ENCODE measurements around the gene TMC1.

Gene TMC1

GRCh38 chr9:72813544-72813943 lies 292.1 kb downstream of the TMC1 start:
- Mint-ChIP-seq H3K27me3 (no peaks in the 10 kb centered on the region), H3K27ac (ENCODE audit: low read depth) (no peak overlapping the region), H3K9me3 (no peaks in the 10 kb centered on the region), H3K4me3 (no peak overlapping the region), H3K36me3 (ENCODE audit: insufficient read depth) (no peaks in the 10 kb centered on the region), H3K4me1 (no peaks in the 10 kb centered on the region)
- DNase-seq (ENCODE audit: low spot score in 2 of 2) (no peak), ATAC-seq (replicated peaks; ENCODE audit: extremely low read depth, poor library complexity, severe bottlenecking) (no peak)

GRCh38 chr9:72814083-72814597 lies 292.7 kb downstream of the TMC1 start:
- Mint-ChIP-seq H3K4me1 (no peaks in the 10 kb centered on the region), H3K27me3 (no peaks in the 10 kb centered on the region), H3K36me3 (ENCODE audit: insufficient read depth) (no peaks in the 10 kb centered on the region), H3K27ac (ENCODE audit: low read depth) (no peak overlapping the region), H3K4me3 (no peak overlapping the region), H3K9me3 (no peaks in the 10 kb centered on the region)
- DNase-seq (ENCODE audit: low spot score in 2 of 2), result no peak
- no peak for ATAC-seq (replicated peaks; ENCODE audit: extremely low read depth, poor library complexity, severe bottlenecking)

DNA sequence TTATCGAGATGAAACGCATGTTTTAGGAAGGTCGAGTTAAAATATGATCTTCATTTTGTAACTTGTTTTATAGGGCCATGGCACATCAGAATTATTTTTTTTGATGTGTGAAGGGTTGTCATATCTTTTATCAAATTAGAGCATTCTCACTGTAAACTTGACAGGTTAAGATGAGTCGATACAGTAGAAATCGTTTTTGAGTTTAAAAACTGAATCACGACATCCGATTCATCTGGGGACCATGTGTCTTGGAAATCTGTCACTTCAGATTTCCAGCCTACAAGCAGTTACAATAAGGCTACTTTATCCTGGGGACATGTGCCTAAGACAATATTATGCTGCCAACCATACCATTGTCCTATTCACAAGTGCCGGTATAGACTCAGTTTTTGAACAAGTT lies 295.3 kb downstream of the TMC1 start:
- Mint-ChIP-seq H3K4me1 (no peaks in the 10 kb centered on the region), H3K9me3 (no peaks in the 10 kb centered on the region), H3K4me3 (no peak overlapping the region), H3K36me3 (ENCODE audit: insufficient read depth) (peaks cover 2% of the 10 kb centered on the region), H3K27ac (ENCODE audit: low read depth) (no peak overlapping the region), H3K27me3 (no peaks in the 10 kb centered on the region)
- ATAC-seq (replicated peaks; ENCODE audit: extremely low read depth, poor library complexity, severe bottlenecking) (no peak), DNase-seq (ENCODE audit: low spot score in 2 of 2) (no peak)

DNA sequence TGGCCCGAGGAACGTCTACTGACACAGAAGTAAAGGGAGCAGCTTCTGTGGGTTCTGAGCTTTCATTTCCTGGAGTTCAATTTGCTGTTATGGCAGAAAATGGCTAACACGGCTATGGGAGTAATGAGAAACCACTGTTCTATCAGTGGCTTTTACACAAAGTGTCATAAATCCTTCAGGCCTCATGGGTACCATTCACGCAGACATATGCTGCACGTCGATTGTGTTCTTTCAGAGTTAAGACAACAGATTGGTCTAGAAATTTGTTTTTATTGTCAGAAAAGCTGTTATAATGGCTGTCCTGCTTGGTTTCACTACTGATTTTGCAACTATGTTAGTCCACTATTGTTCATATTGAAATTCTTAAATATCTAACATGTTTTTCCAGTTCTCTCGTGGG lies 296.0 kb downstream of the TMC1 start:
- Mint-ChIP-seq H3K27ac (ENCODE audit: low read depth) (no peak overlapping the region), H3K9me3 (no peaks in the 10 kb centered on the region), H3K27me3 (no peaks in the 10 kb centered on the region), H3K36me3 (ENCODE audit: insufficient read depth) (peaks cover 4% of the 10 kb centered on the region), H3K4me1 (no peaks in the 10 kb centered on the region), H3K4me3 (no peak overlapping the region)
- DNase-seq (ENCODE audit: low spot score in 2 of 2), result no peak
- no peak for ATAC-seq (replicated peaks; ENCODE audit: extremely low read depth, poor library complexity, severe bottlenecking)

DNA sequence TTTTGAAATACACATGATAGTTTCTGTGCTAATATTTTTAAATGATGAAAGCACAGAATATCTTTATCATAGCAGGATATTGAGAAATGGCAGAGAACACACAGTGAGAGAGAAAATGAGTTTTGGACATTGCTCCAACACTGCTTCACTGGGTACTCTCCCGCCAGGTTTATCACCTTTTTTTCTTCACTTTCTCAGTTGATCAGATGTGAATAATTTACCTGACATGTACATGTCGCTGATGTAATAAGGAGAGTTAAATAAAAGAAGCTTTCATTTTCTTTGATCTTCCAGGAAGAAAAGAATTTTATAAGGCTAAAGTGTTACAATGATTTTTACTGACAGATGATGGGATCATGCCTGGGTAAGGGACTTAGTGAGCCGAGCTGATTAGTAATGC lies 297.0 kb downstream of the TMC1 start:
- peaks cover 5% of the 10 kb centered on the region for H3K36me3 Mint-ChIP-seq (ENCODE audit: insufficient read depth)
- ATAC-seq (replicated peaks; ENCODE audit: extremely low read depth, poor library complexity, severe bottlenecking), result no peak
- H3K9me3 Mint-ChIP-seq, result no peaks in the 10 kb centered on the region
- no peaks in the 10 kb centered on the region for H3K4me1 Mint-ChIP-seq
- no peak overlapping the region for H3K4me3 Mint-ChIP-seq
- DNase-seq (ENCODE audit: low spot score in 2 of 2), result no peak
- no peaks in the 10 kb centered on the region for H3K27me3 Mint-ChIP-seq
- no peak overlapping the region for H3K27ac Mint-ChIP-seq (ENCODE audit: low read depth)

- no peak for DNase-seq (ENCODE audit: low spot score in 2 of 2)
- no peak overlapping the region for H3K4me3 Mint-ChIP-seq
- H3K27ac Mint-ChIP-seq (ENCODE audit: low read depth), result no peak overlapping the region
- peaks cover 5% of the 10 kb centered on the region for H3K36me3 Mint-ChIP-seq (ENCODE audit: insufficient read depth)
- H3K9me3 Mint-ChIP-seq, result no peaks in the 10 kb centered on the region
- no peak for ATAC-seq (replicated peaks; ENCODE audit: extremely low read depth, poor library complexity, severe bottlenecking)
- H3K27me3 Mint-ChIP-seq, result no peaks in the 10 kb centered on the region
- H3K4me1 Mint-ChIP-seq, result no peaks in the 10 kb centered on the region
Measured at GRCh38 chr9:72823971-72824370, 302.6 kb downstream of the TMC1 start.

- DNase-seq (ENCODE audit: low spot score in 2 of 2), result no peak
- ATAC-seq (replicated peaks; ENCODE audit: extremely low read depth, poor library complexity, severe bottlenecking), result no peak
- H3K36me3 Mint-ChIP-seq (ENCODE audit: insufficient read depth), result peaks cover 2% of the 10 kb centered on the region
- H3K27ac Mint-ChIP-seq (ENCODE audit: low read depth), result no peak overlapping the region
- H3K4me3 Mint-ChIP-seq, result no peak overlapping the region
- no peaks in the 10 kb centered on the region for H3K9me3 Mint-ChIP-seq
- H3K27me3 Mint-ChIP-seq, result no peaks in the 10 kb centered on the region
- H3K4me1 Mint-ChIP-seq, result no peaks in the 10 kb centered on the region
Measured at GRCh38 chr9:72826996-72827949, 305.9 kb downstream of the TMC1 start.

DNA sequence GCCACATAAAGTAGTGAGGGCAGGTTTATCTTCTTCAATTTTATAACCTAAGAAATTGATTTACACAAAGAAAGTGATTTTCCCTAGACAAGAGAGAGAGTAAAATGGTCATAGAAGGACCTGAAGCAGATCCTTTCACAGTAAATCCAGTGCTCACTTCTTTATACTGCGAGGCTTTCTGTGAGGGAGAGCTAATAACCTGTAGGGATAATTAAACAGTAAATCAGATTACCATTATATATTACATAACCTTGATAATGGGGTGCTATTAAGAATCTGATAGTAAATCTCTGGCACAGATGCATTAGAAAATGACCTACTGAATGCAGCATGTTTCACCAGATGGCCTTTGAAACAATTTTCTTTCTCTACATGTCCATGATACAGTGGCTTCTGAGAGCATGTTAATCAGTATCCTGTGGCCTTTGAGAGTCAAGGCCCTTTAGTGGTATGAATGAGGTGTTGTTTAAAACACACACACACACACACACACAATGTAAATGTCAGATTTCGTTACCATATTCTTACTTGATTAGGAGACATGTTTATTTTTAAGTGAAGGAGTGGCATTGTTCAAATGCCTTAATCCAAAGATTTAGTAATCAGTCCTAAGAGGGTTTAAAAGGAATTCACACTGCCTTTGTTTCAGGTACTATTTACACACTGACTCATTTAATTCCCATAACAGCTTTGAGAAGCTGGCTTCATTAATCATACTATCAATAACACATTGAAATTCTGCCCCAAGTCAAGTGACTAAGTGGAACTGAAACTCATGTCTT lies 306.7 kb downstream of the TMC1 start:
- no peak for DNase-seq (ENCODE audit: low spot score in 2 of 2)
- H3K27me3 Mint-ChIP-seq, result no peaks in the 10 kb centered on the region
- no peaks in the 10 kb centered on the region for H3K4me1 Mint-ChIP-seq
- no peaks in the 10 kb centered on the region for H3K36me3 Mint-ChIP-seq (ENCODE audit: insufficient read depth)
- H3K9me3 Mint-ChIP-seq, result no peaks in the 10 kb centered on the region
- no peak overlapping the region for H3K4me3 Mint-ChIP-seq
- H3K27ac Mint-ChIP-seq (ENCODE audit: low read depth), result no peak overlapping the region
- ATAC-seq (replicated peaks; ENCODE audit: extremely low read depth, poor library complexity, severe bottlenecking), result no peak

DNA sequence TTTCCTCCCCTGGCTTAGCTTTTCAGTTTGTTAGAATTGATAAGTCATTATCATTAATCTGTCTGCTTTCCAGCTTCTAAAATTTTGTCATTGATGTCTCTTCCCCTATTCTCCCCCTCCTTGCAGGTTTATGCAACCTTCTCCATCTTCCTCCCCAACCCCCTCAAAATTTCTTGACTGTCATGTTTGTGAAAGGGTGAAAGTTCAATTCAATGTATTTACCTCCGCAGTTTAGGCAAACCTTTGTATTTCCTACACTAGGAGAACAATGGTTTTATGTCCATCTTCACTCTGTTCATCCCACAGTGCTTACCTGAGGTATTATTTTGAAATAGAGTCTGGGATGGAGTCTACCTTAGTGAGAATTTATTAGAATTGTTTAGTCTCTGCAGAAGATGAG lies 313.6 kb downstream of the TMC1 start:
- Mint-ChIP-seq H3K4me3 (no peak overlapping the region), H3K9me3 (no peaks in the 10 kb centered on the region), H3K27ac (ENCODE audit: low read depth) (no peak overlapping the region), H3K27me3 (peaks cover 15% of the 10 kb centered on the region), H3K36me3 (ENCODE audit: insufficient read depth) (peaks cover 2% of the 10 kb centered on the region), H3K4me1 (no peaks in the 10 kb centered on the region)
- ATAC-seq (replicated peaks; ENCODE audit: extremely low read depth, poor library complexity, severe bottlenecking), result no peak
- DNase-seq (ENCODE audit: low spot score in 2 of 2), result no peak

DNA sequence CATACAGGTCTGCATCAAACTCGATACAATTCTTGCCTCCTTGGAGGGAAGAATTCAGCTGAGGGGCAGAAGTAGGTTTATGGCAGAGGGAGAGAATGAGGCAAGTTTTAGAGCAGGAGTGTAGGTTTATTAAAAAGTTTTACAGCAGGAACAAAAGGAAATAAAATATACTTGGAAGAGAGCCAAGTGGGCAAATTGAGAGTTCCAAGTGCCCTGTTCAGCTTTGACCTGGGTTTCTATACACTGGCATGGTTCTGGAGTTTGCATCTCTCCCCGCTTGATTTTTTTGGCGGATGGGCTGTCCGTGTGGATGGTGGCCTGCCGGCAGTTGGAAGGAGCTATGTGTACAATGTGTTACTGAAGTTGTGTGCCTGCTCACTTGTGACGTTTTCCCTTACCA lies 315.4 kb downstream of the TMC1 start:
- no peak for ATAC-seq (replicated peaks; ENCODE audit: extremely low read depth, poor library complexity, severe bottlenecking)
- Mint-ChIP-seq H3K4me3 (no peak overlapping the region), H3K36me3 (ENCODE audit: insufficient read depth) (peaks cover 2% of the 10 kb centered on the region), H3K27ac (ENCODE audit: low read depth) (no peak overlapping the region), H3K4me1 (no peaks in the 10 kb centered on the region), H3K9me3 (no peaks in the 10 kb centered on the region), H3K27me3 (peaks cover 15% of the 10 kb centered on the region)
- no peak for DNase-seq (ENCODE audit: low spot score in 2 of 2)

GRCh38 chr9:72839085-72839484 lies 317.7 kb downstream of the TMC1 start:
- Mint-ChIP-seq H3K27me3 (peaks cover 14% of the 10 kb centered on the region), H3K4me1 (no peaks in the 10 kb centered on the region), H3K4me3 (no peak overlapping the region), H3K27ac (ENCODE audit: low read depth) (no peak overlapping the region), H3K36me3 (ENCODE audit: insufficient read depth) (peaks cover 2% of the 10 kb centered on the region), H3K9me3 (peaks cover 4% of the 10 kb centered on the region)
- DNase-seq (ENCODE audit: low spot score in 2 of 2) (no peak), ATAC-seq (replicated peaks; ENCODE audit: extremely low read depth, poor library complexity, severe bottlenecking) (no peak)

- Mint-ChIP-seq H3K4me3 (no peak overlapping the region), H3K27ac (ENCODE audit: low read depth) (no peak overlapping the region)
- no peak for ATAC-seq (replicated peaks; ENCODE audit: extremely low read depth, poor library complexity, severe bottlenecking)
Measured at GRCh38 chr9:72843520-72844439, 322.4 kb downstream of the TMC1 start.

More at GRCh38 chr9:72843520-72844439, 322.4 kb downstream of the TMC1 start:
- no peaks in the 10 kb centered on the region for H3K36me3 Mint-ChIP-seq (ENCODE audit: insufficient read depth)
- DNase-seq (ENCODE audit: low spot score in 2 of 2), result no peak
- H3K4me1 Mint-ChIP-seq, result no peaks in the 10 kb centered on the region
- no peaks in the 10 kb centered on the region for H3K27me3 Mint-ChIP-seq
- peaks cover 11% of the 10 kb centered on the region for H3K9me3 Mint-ChIP-seq
